GM12801 (cell line): Measurements from ENCODE around the gene HTR7.

Experiments
- TF ChIP-seq, protein P1 (sequence below): IDR thresholded peaks from one replicate; pipeline ENCODE4 v1.5.1; 2011; ENCODE audit warnings: control low read depth; ENCODE audit not compliant: insufficient read length; ENCODE audit errors: extremely low read depth

The HTR7 gene

DNA sequence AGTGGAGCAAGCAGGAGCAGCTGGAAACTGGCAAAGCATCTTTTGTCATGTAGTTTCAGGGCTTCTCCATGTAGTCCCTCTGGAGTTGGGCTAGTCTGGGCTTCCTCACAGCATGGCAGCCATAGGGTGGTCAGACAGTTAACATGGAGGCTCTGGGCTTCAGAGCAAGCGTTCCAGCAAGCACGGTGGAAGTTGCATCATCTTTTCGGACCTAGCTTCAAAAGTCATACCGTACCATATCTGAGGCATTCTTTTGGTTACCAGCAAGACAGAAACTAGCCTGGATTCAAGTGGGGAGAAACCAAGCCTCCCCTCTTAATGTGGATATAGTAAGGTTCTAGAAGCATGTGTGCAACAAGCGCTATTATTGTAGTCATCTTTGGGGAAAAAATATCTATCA, 135.0 kb downstream of the HTR7 start:
- TF ChIP-seq, protein P1, sequence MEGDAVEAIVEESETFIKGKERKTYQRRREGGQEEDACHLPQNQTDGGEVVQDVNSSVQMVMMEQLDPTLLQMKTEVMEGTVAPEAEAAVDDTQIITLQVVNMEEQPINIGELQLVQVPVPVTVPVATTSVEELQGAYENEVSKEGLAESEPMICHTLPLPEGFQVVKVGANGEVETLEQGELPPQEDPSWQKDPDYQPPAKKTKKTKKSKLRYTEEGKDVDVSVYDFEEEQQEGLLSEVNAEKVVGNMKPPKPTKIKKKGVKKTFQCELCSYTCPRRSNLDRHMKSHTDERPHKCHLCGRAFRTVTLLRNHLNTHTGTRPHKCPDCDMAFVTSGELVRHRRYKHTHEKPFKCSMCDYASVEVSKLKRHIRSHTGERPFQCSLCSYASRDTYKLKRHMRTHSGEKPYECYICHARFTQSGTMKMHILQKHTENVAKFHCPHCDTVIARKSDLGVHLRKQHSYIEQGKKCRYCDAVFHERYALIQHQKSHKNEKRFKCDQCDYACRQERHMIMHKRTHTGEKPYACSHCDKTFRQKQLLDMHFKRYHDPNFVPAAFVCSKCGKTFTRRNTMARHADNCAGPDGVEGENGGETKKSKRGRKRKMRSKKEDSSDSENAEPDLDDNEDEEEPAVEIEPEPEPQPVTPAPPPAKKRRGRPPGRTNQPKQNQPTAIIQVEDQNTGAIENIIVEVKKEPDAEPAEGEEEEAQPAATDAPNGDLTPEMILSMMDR = no peak

DNA sequence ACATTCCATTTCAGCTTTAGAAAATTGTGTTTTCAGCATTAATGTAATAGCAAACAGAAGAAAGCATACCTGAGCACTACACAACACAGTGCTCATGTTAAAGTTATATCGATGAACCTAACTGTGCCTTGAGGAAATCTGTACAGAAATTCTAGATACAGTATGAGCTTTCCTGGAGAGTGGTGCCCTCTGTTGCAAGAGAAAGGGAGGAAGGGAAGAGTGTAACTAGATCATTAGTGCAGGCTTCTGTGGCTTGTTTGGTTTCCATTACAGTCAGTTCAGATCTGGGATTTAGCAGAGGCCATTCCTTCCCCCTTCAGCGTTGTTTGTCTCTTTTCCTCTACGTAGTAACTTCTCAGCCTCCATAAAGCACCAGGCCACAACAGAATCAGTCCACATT, 139.7 kb downstream of the HTR7 start:
- TF ChIP-seq, protein P1 = no peak

DNA sequence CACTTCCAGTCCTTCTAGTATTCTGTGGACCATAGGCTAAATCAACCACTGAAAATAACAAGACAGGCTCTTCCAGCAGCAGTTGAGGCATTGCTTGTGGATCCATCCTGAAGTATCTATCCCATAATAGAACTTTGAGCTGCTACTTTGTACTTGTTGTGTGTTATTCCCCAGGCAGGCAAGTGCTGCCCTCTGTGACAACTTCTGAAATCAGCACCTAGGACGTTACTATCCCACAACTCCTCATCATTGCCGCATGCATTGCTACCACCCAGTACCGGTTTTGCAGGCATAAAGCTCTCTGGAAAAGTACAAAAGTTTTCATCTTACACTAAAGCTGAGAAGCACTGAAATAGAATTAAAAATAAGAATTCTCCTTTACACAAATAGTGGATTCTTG, 145.3 kb downstream of the HTR7 start:
- TF ChIP-seq, protein P1 = no peak

DNA sequence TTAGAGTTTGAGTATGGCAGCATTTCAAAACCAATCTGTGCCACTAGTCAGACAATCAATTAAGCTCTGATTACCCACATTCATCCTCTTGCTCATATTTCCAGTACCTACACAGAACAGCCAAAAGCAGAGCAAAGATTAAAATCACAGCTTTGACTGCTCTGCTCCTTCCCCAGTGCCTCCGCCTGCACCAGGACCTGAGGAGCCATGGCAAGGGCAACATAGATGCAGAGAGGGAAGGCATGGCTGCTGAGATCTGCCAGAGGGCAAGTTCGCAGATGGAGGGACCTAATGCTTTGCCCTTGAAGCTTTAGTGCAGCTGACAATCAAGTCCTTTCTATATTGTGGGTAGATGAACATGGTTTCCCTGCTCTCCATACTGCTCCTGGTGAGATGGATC, 148.1 kb downstream of the HTR7 start:
- TF ChIP-seq, protein P1 = no peak

- TF ChIP-seq, protein P1 = no peak
Observed at GRCh38 chr10:90707657-90708056, 150.2 kb downstream of the HTR7 start.

DNA sequence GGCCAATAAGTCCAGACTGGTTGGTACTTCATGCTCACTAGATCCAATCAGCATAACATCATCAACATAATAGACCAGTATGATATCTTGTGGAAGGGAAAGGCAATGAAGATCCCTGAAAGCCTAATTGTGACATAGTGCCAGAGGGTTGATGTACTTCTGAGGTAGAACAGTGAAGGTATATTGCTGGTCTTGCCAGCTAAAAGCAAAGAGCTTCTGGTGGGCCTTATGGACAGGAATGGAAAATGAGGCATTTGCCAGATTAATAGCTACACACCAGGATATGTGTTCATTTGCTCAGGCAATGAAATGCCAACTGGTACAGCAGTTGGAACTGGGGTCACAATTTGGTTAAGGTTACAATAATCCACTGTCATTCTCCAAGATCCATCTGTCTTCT, 156.4 kb downstream of the HTR7 start:
- TF ChIP-seq, protein P1 = no peak

DNA sequence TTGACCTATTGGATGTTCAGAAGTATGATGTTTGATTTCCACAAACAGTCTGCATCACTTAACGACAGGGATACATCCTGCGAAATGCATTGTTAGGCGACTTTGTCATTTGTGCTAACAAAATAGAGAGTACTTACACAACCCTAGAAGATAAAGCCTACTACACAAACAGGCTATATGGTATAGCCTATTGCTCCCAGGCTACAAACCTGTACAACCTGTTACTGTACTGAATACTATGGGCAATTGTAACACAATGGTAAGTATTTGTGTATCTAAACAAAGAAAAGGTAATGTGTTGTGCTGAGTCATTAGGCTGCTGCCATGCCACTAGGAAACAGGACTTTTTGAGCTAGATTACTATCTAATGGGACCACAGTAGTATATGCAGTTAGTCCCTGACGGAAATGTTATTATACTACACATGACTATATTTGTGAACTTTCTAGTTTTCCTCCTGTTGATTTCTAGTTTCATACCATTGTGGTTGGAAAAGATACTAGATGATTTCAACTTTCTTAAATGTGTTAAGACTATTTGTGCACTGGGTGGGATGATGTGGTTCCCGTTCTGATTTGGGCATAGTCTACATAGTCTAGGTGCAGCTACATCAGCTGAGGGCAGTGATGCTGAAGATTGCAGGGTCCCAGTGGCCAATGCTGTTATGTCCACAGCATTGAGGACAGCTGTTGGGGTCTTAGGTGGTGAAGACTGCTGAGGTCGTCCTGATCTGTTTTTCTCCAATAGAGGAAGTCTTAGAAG, 161.7 kb downstream of the HTR7 start:
- TF ChIP-seq, protein P1 = no peak
